GM19468 (cell line): Measurements from ENCODE around the gene NOTCH3.

Experiments
- ATAC-seq: cut with Tn5 transposase; IDR thresholded peaks from one replicate; pipeline ENCODE4 v1.9.1; 2021; ENCODE audit warnings: mild to moderate bottlenecking, moderate library complexity, moderate number of reproducible peaks; ENCODE audit not compliant: unreplicated experiment; ENCODE audit errors: extremely low read depth

The NOTCH3 gene

DNA sequence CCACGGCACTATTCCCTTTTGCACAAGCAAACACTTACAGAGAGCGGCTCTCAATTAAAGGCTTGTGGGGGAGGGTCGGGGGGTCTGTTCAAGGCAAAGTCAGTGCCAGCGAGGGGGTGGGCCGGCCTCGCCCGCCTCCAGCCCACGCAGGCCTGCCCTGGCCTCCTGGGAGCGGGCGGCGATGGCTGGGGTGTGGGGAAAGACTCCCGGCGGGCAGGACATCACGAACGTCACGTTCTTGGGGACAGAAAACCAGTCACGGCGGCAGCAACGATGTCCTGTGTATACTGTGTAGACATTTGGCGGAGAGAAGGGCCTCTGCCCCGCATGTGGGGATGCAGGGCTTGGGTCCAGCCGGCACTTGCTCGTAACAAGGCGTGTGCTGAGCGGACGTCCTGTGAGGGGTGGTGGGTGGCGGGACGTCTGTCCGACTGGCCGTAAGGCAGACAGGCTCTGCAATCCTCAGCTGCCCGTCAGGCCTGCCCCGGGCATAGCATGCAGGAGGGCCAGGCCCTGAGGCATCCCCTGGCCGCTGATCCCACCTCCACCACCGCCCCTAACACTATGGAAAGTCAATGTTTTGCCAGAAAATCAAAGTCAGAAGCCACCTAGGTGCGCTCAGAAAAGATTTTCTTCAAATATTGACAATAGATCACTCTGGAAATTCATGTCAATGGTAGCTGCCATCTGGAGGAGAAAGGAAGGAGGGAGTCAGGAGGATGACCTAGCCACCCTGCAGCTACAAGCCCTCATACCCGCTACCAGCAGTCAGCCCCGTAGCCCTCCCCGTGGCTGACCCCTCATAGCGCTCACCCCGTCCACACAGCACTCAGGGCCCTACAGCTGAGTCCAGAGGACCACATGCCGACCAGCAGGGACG lies 37.2 kb upstream of the NOTCH3 start:
- no peak for ATAC-seq

DNA sequence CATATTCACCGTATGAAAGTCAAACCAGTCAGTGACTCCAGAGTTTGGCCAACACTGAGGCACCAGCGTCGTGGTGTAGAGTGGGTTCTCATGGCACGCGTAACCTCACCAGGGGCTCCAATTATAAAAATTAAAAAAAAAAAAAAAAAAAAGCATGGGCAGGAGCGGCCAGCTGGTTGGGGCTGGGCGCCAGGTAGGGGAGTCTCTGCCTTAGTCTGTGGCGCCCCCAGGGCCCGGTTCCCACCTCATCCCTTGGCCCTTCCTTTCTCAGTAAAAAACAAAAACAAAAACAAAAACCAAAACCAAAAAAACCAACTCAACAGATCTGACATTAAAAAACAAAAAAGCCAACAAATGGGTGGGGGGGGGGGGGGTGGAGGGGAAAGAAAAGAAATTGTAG lies 36.1 kb upstream of the NOTCH3 start:
- ATAC-seq, result no peak

DNA sequence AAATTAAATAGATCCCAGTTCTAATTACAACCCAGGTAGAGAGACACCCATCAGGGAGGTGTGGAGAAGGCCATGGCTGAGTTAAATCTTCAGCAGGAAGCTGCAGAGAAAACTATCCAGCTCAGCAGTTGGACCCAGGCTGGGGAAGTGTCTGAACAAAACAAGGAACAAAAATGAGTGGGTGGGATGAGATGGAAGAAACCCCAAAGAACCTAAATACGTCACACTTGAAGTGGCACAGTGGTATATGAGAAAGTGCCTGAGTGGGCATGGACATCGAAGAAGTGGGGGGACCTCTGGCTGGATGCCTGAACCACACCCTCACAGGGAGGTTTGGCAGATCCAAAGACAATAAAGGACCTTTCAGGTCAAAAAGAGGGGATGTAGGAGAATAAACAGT lies 35.0 kb upstream of the NOTCH3 start:
- ATAC-seq, result no peak

DNA sequence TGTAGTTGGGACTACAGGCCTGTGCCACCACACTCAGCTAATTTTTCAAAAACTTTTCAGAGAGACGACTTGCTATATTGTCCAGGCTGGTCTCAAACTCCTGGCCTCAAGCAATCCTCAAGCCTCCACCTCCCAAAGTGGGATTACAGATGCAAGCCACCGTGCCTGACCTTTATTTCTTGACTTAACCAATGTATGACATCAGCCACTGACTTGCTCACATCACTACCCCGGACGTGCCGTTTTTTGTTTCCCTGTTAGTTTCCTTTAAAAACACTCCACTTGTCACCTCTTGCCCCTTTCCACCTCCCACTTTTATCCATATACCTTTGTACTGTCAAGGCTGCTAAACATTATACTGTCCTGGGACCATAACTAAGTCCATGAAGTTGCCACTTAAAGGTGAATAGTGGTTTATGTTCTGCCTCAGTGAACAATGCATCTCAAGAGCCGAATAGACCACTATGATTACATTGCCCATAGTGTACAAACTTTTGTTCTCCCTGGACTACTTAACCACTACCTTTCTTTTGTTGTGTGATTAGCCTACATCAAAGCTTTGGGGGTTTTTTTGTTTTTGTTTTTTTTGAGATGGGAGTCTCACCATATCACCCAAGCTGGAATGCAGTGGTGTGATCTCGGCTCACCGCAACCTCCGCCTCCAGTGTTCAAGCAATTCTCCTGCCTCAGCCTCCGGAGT lies 33.8 kb upstream of the NOTCH3 start:
- no peak for ATAC-seq

DNA sequence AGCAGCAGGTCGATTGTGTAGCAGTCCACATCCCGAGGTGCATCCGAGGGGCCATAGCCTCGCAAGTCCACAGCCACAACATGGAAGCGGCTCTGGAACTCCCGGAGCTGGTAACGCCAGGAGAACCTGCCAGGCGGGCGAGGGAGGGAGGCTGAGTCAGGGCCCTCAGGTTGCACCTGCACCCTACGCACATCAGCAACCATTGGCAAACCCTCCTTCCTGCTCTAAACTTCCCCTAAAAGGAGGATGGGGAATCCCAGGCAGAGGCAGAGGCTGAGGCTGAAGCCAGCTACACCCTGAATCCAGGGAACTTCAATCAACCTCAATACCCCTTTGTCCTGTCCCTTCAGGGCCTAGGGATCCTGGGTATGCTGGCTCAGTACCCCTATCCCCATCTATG lies 30.5 kb upstream of the NOTCH3 start:
- ATAC-seq, result no peak

DNA sequence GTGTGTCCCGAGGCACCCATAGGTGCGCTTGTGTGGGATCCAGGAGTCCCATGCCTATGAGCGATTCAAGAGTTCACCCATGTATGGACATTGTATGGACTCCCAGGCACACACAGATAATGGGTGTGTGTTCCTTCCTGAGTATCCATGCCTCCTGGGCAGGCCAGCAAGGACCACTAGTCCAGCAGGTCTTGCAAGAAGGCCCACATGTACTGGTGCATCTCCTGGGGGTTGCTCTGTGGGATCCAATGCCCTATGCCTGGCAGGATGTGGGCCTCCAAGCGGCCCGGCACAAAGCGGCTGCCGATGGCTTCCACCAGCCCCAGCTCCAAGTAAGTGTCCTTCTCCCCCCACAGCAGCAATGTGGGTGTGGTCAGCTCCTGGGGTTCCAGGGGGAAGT lies 26.5 kb upstream of the NOTCH3 start:
- no peak for ATAC-seq

DNA sequence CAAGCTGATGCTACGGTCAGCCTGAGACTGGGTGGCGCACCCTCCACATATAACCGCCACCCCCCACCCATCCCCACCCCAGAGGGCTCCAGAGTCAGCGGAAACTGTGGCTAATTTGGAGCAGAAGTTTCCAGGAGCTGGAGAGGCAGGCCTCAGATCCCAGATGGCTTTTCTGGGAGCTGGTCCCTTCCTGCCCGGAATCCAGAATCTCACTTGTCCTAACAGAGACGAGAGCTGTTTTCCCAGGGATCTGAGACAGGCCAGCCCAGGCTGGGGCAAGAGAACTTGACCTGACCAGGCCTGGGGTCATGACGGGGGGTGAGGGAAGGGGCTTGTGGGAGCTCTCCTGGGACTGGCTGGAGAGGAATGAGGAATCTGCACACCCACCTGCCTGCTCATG lies 25.0 kb upstream of the NOTCH3 start:
- ATAC-seq, result no peak

DNA sequence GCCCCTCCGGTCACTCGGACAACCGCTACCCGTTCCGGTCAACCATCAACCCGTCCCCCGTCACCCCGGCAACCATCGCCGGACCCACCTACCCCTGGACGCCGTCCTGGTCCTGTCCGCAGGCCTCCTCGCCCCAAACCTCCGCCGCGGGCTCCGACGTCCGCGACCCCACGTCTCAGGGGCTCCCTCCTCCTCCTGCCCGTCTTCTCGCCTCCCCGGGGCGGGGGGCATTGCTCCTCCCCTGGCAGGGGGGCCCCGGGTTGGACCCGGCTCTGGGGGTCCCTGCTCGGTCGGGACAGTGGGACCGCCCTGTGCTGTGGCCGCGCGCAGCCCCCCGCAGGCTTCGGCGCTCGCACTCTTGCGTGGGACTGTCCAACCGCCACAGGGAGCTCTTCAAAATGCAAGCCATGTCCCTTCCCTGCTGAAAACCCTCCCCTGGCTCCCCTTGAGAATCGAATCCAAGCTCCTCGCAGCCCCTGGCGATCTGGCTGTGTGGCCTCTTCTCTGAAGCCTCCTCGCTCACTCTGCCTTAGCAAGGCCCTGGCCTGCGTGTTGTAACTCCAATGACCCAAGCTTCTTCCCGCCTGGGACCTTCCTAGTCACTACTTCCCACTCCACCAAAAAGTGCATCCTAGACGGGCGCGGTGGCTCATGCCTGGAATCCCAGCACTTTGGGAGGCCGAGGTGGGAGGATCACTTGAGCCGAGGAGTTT lies 23.0 kb upstream of the NOTCH3 start:
- no peak for ATAC-seq

DNA sequence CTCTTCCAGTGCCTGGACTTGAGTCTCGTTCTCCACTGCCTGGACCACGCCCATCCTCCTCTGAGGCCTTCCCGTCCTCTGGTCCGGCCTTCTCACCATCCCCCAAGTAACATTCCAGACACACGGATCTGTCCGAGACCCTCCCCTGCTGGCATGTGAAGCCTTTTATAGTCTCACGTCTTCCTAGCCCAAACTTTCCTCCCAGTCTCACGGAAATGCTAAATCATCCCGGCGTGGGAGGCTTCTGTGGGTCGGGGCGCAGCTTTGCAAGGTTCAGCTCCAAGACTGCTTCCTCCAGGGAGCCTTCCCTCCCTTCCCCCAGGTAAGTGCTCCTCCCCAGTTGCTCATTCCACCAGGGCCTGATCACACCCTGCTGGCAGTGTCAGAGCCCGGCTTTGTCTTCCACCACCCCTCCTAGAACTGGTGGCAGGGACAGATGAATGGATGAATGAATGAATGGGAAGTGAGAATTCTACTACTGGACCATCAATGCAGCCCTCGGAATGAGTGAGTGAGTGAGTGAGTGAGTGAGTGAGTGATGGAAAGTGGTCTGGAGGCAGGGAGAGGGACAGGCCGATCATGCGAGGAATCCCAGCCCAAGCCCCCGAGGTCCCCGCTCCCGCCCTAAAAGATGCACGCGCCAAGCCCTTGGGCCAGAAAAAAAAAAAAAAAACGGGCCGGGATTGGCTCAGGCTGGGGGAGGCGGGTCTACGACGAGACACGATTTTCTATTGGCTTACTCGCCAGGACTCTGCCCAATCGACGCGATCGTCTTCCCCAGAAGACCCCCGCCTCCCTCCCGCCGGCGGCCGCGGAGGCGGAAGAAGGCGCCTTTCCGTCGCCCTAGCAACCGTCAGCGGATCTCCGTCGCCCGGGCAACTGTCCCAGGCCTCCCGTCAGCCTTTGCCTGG lies 22.2 kb upstream of the NOTCH3 start:
- peak; percentile 63 for ATAC-seq

DNA sequence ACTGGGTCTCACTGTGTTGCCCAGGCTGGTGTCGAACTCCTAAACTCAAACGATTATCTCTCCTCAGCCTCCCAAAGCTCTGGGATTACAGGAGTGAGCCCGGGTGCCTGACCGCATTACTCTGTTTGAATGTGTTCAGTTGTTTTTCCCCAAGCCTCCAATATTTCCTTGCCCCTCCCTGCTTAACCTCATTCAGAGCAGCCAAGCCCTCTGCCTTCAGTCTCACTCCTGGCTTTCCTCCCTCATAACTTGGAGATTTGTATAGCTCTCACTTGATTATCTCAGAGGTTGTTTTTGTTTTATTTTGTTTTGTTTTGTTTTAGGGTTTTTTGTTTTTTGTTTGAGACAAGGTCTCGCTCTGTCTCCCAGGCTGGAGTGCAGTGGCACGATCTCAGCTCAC lies 20.0 kb upstream of the NOTCH3 start:
- no peak for ATAC-seq

DNA sequence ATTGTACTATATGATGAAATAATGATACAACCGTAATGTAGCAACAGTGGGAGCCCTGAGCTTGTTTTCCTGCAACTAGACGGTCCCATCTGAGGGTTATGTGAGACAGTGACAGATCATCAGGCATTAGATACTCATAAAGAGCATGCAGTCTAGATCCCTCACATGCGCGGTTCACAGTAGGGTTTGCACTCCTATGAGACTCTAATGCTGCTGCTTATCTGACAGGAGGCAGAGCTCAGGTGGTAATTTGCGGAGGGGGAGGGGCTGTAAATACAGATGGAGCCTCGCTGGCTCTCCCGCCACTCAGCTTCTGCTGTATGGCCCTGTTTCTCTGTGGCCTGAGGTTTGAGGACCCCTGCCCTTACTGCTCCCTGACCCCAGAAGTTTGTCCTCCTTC lies 17.7 kb upstream of the NOTCH3 start:
- ATAC-seq, result no peak

DNA sequence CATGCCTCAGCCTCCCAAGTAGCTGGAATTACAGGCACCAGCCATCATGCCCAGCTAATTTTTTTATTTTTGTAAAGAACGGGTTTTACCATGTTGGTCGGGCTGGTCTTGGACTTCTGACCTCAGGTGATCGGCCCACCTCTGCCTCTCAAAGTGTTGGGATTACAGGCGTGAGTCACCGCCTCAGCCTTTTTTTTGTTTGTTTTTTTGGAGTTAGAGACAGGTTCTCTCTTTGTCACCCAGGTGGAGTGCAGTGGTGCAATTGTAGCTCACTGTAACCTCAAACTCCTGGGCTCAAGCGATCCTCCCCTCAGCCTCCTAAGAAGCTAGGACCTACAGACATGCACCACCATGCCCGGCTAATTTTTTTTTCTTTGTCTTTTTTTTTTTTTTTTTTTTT lies 15.6 kb upstream of the NOTCH3 start:
- ATAC-seq, result no peak

DNA sequence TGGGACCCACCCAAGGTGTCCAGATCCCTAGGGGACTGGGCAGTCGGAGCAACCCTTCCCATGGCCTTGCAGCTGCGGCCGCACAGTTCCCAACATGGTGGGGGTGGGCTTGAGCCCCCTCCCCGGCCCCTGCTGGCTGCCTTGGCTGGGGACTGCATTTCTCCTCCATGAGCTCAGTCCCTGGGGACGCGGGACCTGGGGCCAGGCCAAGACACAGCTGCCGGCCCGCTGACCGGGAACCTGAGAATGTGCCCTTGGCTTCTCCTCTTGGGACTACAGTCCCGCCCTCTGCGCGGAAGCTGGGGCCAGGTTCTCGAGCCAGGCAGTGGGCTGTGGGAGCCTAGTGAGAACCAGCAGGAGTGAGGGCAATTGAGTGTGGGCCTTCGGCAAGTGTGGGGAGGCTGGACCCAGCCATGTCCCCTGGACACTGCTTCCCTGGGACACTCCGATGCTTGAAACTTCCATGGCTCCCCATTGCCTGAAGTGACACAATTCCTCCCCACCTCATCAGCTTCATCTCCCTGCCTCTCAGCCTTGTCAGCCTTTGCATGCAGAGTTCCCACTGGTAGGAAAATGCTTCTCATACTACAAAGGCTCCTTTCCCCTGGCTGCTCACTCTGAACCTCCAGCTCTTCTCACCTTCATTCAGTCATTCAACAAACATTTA lies 13.1 kb upstream of the NOTCH3 start:
- no peak for ATAC-seq

DNA sequence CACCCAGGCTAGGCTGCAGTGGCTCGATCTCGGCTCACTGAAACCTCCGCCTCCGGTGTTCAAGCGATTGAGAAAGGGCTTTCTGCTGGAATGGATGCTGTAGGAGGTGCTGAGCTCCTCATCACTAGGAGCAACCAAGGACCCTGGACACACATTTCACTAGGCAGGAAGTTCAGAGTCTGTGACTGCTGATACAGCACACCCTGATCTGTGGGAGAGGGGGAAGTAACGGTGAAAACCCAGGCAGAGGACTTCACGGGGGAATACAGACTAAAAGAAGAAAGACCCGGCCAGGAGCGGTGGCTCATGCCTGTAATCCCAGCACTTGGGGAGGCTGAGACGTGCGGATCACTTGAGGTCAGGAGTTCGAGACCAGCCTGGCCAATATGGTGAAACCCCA lies 11.9 kb upstream of the NOTCH3 start:
- ATAC-seq, result no peak

DNA sequence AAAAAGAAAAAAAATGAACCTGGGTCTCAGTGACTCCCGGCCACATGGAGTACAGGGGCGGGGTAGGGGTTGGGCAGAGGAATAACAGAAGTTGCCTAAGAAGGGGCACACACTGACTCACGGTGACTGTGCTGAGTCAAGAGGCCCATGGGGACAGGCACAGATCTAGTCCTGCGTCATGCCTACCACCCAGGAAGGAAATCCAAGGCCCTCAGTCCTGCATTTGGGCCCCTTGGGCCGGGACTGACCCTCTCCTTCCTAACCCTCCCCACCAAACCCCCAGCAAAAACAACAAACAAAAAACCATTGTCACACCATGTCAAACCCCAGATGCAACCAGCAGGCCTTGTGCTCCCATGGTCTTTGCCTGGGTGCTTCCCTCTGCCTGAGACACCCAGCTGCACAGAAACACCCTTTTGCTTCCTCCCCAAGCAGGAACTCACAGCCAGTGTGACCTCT lies 9.6 kb upstream of the NOTCH3 start:
- ATAC-seq, result no peak

DNA sequence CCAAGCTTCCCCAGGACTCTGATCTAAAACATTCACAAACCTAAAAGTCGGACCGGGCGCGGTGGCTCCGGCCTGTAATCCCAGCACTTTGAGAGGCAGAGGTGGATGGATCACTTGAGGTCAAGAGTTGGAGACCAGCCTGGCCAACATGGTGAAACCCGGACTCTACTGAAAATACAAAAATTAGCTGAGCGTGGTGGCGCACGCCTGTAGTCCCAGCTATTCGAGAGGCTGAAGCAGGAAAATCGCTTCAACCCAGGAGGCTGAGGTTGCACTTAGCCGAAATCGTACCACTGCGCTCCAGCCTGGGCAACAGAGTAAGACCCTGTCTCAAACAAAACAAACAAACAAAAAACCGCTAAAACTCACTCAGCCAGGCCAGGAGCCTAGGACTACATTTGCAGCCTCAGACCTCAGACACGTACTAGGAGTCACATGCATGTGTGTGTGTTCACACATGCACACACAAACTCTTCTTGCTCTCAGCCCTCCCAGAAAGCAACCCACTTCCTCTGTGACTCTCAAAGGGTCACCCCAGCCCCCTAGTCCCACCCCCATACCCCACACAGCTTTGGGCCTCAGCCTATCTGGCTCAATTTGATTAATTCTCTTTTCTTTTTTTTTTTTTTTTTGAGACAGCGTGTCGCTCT lies 704 bp upstream of the NOTCH3 start:
- no peak for ATAC-seq

DNA sequence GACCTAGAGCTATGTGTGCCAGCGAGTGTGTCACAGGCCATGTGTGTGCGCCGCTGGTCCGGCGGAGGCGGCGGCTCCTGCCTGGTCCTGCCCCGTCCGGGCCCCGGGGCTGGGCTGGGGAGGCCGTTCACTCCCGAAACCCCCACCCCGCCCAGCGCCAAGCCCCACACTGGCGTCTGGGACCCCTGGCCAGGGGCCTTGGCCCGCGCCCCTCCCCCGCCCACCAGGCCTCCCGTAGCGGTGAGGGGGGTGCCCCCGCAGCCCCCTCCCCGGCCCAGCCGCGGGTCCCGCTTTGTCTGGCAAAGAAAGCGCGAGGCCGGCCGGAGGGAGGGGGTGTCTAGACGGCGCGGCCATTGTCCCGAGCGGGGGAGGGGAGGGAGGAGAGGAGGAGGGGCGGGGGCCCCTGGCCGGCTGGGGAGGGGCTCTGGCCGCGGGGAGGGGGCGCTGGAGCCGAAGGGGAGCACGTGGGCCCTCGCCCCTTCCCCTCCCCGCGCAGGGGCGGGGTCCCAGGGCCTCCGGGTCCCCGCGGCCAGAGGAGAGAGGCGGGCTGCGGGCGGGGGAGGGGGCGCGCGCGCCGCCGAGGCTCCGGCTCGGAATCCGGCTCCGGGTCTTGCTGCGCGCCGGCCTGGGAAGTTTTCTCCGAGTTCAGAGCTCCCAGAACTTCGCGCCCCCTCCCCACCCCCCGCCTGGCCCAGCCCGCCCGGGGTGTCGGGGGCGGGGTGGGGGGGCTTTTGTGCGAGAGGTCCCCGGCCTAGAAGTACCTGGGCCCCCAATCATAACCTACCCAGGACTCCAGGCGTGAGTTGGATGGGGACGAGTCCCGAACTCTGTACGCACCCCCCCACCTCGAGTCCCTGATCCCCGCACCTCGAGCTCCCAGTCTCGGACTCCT lies 888 bp downstream of the NOTCH3 start:
- no peak for ATAC-seq
